ENCODE data around the gene SPRR5.

Gene SPRR5, protein sequence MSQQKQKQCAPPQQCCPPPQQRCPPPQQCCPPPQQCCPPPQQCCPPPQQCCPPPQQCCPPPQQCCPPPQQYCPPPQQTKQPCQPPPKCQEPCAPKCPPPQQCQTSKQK

DNA sequence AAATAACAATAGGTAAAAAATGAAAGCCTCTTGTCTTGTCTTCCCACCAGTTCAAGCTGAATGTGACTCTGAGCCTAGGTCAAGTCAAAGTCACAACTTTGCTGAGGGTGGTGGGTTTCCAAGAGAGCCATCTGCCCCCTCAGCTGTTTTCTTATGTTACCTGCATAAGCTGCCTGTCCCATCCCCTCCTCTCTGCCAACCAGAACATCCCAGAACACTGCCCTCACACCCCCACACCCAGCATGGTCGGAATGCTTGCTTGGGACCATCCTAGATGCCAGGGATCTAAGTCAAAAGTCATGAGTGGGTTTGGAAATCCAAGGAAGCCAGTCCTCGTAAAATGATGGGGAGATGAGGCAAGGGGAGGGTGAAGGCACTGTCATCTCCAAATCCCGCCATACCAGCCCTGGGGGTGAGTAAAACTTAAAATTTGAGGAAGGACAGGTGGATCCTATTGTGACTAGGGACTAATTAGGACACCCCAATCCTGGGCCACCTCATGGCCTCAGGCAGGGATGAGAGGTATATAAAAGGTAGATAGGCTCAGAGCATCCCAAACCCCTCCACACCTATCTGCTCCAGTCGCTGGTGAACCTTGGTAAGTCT is at the start of gene SPRR5:
SPRR5 (plus strand) TSS at position 556 of the 606 bp plus-strand sequence. CDS start 1,349 bp downstream, outside the sequence.
- DNase-seq: no peak

DNA sequence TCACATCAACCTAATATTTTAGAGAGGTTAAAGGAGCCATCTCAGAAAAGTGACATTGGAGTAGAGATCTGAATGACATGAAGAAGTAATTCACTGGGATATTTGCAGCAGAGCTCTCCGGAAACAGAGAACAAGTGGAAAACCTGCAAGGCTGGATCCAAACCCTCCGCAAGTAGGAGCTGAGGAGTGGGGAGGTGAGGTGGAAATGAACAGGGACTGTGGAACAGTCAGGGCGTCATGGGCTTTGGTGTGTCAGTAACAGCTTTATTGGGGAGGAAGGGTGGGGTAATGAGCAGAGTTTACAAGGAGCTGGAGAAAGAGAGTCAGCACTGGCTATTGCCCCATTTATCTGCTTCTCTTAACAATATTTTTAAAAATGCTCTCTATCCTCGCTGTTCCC is 48.0 kb upstream of the SPRR5 start:
- DNase-seq: no peak

- no peak for DNase-seq
Measured at GRCh38 chr1:152899883-152900282, 47.1 kb upstream of the SPRR5 start.

GRCh38 chr1:152901631-152902030 is 45.4 kb upstream of the SPRR5 start:
- DNase-seq: no peak

GRCh38 chr1:152902636-152903035 is 44.4 kb upstream of the SPRR5 start:
- DNase-seq: no peak

GRCh38 chr1:152904688-152905440 is 42.1 kb upstream of the SPRR5 start:
- no peak for DNase-seq

DNA sequence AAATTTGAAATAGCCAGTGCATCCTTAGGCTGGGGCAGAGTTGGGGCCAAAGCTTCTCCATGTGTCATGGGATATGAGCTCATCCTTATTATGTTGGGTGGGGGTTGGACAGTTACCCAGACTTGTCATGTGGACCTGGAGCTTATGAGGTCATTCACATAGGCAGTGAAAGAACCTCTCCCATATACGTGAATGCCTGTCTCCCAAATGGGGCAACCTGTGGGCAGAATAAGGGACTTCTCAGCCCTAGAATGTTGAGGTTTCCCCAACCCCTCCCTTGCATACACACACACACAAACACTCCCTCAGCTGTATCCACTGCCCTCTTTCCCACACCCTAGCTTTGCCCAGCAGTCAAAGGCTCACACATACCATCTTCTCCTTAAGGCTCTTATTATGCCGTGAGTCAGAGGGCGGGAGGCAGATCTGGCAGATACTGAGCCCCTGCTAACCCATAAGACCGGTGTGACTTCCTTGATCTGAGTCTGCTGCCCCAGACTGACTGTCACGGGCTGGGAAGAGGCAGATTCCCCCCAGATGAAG is 40.9 kb upstream of the SPRR5 start:
- peak; percentile 77 for DNase-seq

DNA sequence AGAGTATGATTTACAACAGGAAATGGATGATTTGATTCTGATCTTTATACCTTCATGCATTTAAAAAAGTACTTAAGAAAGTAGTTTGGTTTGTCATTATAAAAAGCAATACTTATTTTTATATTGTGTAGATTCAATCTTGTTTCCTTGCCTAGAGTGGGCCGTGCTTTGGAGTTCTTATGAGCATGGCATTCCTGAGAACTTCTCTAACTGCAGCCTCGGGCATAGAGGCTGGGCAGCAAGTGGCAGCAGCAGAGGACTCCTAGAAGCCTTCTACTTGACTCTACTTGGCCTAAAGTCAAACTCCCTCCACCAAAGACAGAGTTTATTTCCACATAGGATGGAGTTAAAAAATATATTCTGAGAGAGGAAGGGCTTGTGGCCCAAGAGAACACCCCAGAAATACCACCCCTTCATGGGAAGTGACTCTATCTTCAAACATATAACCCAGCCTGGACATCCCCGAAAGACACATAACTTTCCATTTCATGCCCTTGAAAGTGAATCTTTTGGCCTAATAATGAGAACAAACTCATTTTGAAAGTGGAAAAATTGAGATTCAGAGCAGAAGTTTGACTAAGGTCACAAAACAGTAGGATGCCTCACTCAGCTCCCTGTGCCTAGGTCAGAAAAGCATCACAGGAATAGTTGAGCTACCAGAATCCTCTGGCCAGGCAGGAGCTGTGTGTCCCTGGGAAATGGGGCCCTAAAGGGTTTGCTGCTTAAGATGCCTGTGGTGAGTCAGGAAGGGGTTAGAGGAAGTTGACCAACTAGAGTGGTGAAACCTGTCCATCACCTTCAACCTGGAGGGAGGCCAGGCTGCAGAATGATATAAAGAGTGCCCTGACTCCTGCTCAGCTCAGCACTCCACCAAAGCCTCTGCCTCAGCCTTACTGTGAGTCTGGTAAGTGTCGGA is 39.1 kb upstream of the SPRR5 start, which contains the start of gene IVL:
IVL (plus strand) TSS at position 861 of the 916 bp plus-strand sequence. CDS start 1,252 bp downstream, outside the sequence.
- DNase-seq: peak; percentile 15

GRCh38 chr1:152909206-152909605 is 37.8 kb upstream of the SPRR5 start:
- DNase-seq: no peak

DNA sequence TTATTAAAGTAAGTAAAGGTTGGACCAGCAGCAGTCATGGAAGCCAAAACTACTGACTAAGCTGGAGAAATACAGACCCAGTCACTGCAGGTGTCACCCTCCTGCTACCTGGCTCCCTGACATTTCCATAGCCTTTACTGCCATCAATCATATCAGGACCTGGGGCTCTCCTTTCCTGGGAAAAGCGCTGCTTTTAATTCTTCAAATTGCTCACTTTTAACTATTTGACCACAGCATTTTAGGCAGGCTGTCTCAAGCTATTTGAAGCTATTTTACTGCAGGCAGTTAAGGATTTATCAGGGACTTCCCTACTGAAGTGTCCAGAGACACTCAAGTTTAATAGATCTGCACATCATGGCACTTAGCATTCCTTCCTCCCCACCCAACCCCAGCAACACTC is 34.5 kb upstream of the SPRR5 start:
- no peak for DNase-seq

GRCh38 chr1:152912900-152913299 is 34.1 kb upstream of the SPRR5 start:
- no peak for DNase-seq

DNA sequence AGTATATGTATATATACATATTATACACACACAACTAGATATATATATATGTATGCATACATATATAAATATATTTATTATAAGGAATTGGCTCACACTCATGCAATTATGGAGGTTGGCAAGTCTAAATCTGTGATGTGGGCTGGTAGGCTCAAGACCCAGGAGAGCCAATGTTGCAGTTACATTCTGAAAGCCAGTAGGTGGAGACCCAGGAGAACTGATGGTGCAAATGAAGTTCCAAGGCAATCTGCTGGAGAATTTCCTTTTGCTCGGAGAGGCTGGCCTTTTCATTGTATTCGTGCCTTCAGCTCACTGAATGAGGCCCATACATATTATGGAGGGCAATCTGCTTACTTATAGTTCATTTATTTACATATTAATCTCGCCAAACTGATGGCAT is 29.2 kb upstream of the SPRR5 start:
- no peak for DNase-seq

GRCh38 chr1:152919071-152919470 is 27.9 kb upstream of the SPRR5 start:
- DNase-seq: peak; percentile 22

GRCh38 chr1:152924191-152924590 is 22.8 kb upstream of the SPRR5 start:
- DNase-seq: no peak

DNA sequence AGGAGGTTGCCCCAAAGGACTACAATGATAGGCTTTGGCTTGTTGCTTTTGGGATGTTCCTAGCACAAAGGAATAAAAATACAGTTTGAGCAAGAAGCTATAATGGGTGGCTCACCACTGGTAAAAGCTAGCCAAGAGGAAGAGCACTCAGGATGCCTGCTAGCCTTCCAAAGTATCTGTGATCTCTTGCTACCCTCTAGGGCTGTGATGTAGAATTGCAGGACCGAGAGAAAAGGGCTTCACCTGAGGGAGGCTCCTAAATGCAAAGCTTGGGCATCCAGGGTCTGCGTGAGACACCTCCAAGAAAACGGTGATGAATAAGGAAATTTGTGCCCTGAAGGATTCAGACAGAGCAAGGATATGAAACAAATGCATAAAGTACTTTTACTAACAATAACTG is 20.9 kb upstream of the SPRR5 start:
- peak; percentile 27 for DNase-seq

GRCh38 chr1:152928671-152929070 is 18.3 kb upstream of the SPRR5 start:
- DNase-seq: no peak

DNA sequence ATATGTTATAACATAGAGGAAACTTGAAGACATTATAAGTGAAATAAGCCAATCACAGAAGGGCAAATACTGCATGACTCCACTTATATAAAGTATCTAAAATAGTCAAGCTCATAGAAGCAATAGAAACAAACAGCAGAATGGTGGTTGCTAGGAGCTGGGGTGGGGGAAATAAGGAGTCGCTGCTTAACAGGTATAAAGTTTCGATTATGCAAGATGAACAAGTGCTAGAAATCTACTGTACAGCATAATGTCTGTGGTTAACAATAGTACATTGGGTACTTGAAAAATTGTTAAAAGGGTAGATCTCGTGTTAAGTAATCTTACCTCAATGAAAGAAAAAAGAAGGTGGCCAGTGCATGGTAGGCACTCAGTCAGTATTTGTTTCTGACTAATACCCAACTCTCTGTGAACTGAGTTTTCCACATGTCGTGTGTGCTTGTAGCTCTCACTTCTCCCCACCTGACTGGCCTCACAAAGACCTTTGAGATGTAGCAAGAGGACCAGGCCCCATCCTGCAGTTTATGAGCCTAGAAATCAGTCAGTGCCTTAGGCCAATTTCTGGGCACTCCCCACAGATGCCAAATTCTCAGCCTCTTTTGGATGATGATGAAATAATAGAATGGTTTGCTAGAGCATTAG is 14.7 kb upstream of the SPRR5 start:
- no peak for DNase-seq

GRCh38 chr1:152933196-152933595 is 13.8 kb upstream of the SPRR5 start:
- no peak for DNase-seq

DNA sequence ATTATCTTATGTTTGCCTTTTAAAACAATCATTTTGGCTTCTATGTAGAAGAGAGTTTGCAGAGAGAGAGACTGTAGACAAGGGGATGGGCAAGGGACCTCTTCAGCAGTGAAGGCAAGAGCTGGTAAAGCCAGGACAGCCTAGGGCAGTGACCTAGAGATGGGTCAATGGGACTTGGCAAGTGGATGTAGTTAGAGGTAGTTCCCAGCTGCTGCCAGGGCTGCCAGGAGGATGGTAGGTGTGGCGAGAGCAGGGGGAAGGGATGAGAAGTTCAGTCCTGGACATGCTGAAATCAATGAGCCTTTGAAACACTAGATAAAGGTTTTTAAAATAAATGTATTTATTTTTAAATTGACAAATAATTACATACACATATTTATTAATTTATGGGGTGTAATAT is 6.4 kb upstream of the SPRR5 start:
- DNase-seq: no peak

GRCh38 chr1:152941037-152941711 is 5.8 kb upstream of the SPRR5 start:
- DNase-seq: no peak

GRCh38 chr1:152942161-152942560 is 4.8 kb upstream of the SPRR5 start:
- DNase-seq: no peak

- DNase-seq: no peak
Measured at GRCh38 chr1:152946248-152946647, 758 bp upstream of the SPRR5 start.
